GM18511 (cell line): ENCODE data around the gene KRIT1.
A peak's percentile ranks its signal among the peaks of the same experiment; 100 is the strongest.
"Not testable (repeated sequence)": the region's sequence is repeated elsewhere in the genome, so short reads cannot be mapped to it uniquely, and the experiment has no call there.

Experiments used
- ATAC-seq: cut with Tn5 transposase; IDR thresholded peaks from one replicate; pipeline ENCODE4 v1.9.1; 2021; ENCODE audit warnings: mild to moderate bottlenecking, moderate library complexity; ENCODE audit not compliant: unreplicated experiment

KRIT1 gene

DNA sequence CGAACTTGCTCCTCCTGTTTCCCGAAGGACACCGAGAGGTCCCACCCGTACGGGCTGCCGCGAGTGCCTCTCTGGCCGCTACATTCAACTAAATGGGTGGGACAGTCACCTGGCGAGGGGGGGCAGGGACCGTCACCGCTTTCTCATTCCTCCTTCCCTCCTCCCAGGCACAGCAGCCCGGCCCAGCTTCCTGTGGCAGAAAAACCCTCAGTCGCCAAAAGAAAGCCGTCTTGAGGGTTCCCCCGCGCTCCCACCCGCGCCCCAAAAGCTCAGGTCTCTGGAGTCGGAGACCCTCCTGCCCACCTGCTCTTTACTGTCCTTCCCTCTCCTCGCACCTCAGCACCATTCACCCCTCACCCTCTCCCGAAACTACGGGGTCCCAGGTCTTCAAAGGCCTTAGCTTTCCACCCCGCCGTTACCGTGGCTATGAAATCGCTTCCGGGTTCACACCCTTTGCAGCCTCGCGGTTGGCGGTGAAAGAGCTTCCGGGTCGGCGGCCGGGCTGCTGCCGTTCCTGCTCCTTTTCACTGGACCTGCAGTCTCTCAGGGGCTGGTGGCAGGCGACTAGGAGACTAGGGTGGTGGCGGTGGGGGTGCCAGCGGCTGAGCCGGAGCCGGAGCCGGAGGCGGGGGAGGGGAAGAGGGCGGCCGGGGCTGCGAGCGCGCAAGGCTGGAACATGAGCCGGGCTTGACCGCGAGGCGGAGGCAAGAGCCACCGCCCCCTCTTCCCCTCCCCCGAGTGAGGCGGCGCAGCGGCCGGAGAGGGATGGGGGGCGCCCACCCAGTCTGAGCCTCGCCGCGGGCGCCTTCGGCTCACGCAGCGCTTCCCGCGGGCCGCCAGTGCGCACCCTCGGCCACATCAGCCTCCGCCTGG, at the start of gene KRIT1, which contains the start of gene ANKIB1:
Gene KRIT1, minus strand, starts transcription at position 428 of the 873 bp plus-strand sequence. CDS start 3,779 bp downstream, outside the sequence.
Gene ANKIB1, plus strand, starts transcription at position 488 of the 873 bp plus-strand sequence. CDS start 49,005 bp downstream, outside the sequence.
- peak; percentile 84 for ATAC-seq

DNA sequence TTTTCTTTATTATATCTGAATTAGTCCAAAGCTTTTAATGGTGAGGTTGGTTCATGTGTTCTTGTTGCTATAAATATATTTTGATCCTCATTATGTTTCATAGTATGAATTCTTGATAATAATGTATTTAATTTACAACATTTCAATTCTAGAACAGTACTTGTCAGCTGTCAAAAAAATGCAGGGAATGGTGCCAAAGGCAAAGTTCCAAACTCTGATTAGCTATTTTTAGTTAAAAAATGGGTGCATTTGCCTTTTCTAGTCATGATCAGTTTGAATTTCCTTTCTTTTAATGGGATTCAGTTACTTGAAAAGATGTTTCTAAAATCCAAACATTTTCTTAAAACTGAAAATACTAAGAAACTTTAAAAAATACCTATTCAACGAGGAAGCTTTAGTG, 49.7 kb upstream of the KRIT1 start:
- ATAC-seq = no peak

DNA sequence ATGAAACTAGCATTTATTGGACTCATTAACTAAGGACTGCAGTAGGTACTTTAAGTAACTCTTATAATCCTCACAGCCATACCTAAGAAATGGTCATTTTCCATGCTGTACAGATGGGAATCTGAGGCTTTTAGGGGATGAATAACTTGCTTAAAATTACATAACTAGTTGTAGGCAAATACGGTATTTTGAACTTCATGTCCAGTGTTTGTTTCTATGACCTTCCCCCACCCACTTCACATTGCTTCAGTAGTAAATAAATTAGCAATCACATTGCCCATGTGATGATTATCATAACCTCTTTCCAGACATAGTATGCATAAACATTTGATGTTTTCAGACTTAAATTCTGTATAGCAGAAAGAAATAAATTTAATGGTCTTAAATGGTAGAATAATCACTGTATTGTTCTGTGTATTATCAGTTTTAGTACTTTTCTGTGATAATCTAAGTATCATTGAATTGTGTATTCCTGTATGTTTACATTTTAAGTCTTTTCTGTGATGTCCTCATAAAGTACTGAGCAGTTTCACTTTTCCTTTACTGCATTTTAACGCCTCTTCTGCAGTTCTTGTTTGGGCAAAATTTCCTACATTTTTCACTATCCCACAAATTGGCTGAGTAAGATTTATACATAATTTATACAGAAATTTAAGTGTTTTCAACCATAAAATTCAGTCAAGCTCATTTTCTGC, 48.3 kb upstream of the KRIT1 start:
- no peak for ATAC-seq

DNA sequence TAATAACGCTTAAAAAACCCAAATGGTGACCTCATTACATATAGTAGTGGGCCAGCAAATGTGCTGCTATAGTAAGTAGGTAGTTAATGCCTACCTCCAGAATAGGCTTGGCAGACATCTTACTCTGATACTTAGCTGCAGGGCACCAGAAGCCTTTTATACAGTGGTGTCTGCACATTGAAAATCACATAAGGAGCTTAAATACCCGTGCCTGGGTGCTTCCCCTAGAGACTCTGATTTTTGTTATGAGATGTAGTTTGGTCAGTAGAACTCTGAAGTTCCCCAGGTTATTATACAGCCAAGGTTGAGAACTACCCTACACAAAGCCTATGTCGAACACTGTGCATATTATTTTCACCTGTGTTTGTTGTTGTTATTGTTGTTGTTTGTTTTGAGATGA, 47.3 kb upstream of the KRIT1 start:
- ATAC-seq = no peak

DNA sequence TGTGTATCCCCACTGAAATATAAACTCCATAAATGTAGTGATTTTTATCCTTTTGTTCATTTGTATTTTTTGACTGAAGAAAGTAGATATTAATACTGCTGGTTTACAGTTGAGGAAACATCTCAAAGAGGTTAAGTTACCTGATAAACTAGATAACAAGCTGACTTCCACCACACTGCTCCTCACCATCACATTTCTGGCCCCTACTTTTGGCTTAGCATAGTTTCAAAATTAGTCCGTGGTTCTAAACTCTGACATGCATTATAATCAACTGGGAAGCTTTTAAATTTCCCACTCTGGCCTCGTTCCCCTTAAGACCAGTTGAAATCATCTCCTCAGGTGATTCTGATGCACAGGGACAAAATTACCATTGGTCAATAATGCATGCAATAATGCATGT, 43.6 kb upstream of the KRIT1 start:
- no peak for ATAC-seq

DNA sequence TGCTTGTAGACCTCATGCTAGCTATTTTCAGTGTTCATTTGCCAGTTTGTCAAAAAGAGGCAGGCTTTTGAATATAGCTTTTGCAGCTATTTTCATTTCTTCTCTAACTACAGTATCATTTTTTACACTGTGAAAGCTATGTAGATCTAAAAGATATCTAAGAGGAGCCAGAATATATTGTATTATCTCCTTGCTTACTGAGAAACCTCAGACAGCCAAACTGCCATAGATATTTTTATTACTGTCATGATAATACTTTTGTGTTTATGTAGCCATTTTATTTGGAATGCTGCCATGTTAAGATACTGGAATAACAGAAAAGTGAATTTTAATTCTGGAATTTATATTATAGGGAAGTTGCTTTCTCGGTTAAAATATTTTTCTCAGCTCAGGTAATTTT, 37.2 kb upstream of the KRIT1 start:
- ATAC-seq = no peak

DNA sequence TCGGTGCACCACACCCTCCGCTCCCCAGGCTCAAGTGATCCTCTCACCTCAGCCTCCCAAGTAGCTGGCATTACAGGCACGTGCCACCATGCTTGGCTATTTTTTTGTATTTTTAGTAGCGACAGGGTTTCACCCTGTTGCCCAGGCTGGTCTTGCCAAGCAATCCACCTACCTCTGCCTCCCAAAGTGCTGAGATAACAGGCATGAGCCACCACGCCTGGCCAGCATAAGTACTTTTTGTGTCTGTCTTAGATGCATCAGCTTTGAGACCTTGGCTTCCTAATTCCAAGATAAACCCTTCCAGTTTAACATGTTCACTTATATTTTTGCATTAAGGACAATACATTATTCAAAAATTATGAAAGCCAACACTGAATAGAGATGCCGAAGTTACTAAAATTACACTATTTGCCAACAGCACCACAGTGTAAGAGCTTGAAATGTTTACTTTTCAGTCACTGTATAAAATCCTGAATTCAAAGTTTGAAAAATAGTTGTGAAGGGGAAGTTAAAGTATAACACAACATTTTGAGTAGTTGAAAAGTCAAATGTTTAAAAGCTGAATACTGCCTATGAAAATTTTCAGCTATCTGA, 36.6 kb upstream of the KRIT1 start:
- ATAC-seq = no peak

DNA sequence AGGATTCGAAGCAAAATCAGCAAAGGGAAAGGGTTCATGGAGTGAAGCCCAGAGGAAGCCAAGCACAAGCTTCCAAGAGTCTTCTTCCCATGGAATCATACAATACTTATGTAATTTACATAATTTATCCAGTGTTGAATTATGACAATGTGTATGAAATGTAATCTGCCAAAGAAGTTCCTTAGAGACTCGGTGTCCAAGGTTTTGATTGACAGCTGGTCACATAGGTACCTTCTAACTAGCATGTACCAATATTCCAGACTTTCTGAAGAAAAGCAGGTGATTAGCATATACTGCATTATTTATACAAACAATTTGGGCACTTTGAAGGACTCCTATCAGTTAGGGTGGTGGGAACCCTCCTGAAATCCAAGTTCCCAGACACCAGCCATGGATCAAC, 35.3 kb upstream of the KRIT1 start:
- no peak for ATAC-seq

DNA sequence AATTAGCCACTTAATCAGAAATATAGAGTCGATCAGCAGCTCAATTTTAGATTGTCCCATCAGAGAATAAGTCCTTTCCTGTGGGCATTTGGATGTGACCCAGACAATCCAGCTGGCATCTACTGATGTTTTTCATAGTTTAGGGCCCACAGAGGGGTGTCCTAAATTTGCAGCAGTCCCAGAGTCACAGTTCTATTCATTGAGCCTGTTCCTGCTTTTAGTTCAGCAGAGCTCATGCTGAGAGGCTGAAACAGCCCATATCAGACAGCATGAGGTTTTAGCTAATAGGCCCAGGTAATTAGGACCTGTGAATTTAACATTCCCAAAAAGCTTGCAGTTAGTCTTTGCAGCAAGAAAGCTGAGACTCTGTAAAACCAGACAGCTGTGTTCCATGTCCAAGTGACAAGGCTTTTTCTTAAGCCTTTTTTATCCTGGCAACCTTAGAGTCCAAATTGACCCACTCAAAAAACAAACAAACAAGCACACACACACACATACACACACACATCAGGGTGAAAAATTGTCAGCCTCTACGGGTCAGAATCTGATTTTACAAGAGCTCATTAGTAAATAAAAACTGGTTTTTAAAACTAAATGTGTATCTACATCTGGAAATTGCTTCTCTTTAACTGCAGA, 33.8 kb upstream of the KRIT1 start:
- ATAC-seq = no peak

DNA sequence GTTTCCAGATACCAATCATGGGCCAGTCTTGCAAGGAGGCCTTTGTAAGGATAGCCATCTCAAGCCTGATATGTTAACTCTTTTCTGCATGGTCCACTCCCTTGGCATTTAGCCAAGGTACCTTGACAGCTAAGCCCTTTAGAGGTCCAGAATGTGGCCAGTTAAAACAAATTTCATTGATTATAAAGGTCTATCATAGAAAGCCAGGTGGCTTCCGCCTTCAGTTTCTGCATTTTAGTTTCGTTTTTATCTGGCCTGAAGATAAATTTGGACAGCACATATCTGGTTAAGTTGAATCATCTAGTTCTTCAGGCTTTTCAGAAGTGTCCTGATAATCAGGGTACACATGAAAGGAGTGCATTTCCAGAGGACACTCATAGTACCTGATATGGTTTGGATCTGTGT, 30.7 kb upstream of the KRIT1 start:
- peak; percentile 93 for ATAC-seq

DNA sequence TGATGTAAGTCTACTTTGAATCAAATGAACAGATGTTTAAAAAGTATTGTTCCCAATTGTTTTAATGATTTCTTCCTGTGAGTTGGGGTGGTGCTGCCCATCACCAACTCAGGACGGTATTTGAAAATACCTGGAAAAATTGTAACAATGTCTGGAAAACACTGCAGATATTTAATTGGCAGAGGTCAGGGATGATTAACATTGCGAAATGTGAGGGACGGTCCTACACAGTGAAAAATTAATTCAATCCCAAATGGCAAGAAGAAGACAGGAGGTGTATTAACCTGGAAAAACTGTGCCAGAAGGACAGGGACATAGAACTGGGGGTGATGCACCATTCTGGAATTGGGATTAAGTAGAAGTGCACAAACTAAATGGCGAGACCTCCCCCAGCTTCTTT, 29.6 kb upstream of the KRIT1 start:
- ATAC-seq = no peak

DNA sequence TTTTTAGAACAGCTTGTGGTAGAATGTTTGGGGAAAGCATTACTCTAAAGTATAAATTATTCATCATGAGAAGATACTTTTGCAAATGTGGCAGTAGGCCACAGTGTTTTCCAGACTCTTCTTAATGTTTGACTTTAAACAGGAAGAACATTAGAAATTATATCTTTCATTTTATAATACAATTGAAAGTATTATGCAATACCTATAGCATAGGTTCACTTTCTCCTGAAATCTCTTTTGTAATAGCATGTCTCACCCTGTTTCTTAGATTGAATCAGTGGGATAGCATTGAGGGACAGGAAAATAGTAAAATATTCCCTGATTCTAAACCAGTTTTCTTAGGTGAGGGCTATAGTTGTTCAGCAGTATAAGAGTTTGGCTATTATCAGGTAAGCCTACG, 23.2 kb upstream of the KRIT1 start:
- ATAC-seq = no peak

DNA sequence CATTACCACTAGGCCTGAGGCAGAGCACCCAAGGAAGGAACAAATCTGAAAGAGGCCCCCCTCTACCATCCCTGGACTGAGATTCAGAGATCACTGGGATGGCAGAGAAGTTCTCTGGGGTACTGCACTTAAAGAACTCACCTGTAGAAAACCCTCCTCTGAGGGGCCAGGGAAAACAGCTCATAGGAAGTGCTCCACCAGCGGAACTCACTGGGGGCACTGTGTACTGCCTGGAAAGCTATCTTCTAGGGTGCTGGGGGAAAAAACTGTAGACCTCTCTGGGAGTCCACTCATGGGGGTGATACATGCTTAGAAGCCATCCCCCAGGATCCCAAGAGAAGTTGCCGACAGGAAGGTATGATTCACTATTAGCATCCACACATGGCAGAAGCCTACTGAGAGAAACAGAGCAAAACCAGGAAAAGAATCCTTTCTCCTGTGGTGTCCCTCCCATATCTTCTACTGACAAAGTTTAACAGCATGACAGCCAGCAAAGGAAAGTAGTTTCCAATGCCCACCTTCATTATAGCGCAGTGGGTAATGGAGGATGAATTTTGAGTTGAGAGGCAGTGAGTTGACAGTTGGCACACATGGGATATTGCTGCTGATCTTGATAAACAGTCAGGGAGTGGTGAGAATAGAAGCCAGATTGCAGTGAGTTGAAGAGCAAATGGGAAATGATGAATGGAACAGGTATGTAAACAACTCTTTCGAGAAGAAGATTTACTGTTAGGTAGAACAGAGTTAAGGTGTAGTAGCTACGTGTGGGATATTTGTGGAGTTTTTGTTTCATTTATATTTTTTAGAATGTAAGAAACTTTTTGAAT, 20.9 kb upstream of the KRIT1 start:
- no peak for ATAC-seq

DNA sequence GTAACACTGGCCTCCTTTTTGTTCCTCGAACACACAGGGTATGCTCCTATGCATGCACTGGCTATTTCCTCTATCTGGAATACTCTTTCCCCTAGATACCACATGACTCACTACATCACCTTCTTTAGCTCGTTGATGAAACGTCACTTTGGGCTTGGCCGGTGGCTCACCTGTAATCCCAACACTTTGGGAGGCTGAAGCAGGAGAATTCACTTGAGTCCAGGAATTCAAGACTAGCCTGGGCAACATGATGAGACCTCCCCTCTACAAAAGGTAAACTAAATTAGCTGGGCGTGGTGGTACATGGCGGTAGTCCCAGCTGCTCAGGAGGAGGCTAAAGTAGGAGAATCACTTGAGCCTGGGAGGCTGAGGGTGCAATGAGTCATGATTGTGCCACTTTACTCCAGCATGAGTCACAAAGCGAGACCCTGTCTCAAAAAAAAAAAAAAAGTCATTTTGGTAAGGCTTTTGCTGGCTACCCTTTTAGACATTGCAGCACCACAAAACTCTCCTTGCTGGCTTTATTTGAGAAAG, 14.6 kb upstream of the KRIT1 start:
- ATAC-seq = no peak

DNA sequence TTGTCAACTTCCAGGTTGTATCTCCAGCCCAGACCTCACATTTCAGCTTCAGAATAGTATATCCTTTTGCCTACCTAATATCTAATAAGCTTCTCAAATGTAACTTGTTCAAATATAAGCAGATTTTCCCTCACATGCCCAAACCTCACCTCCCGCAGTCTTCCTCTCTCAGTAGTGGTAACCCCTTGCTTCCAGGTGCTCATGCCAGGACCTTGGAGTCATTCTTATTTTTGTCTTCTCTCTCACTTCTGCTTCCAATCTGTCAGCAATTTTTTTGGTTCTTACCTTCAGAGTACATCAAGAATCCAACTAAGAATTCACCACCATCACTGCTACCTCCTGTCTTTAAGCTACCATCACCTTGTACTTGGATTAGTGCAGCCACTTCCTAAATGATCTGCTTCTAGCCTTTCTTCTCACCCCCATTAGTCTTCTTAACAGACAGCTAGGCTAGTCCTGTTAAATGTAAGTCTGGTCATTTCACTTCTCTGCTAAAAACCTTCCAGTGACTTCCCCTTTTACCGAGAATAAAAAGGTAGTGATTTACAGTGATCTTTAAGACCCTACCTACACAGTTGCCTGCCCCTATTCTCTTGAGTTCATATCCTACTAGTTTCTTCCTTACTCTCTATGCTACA, 14.0 kb upstream of the KRIT1 start:
- ATAC-seq = no peak

DNA sequence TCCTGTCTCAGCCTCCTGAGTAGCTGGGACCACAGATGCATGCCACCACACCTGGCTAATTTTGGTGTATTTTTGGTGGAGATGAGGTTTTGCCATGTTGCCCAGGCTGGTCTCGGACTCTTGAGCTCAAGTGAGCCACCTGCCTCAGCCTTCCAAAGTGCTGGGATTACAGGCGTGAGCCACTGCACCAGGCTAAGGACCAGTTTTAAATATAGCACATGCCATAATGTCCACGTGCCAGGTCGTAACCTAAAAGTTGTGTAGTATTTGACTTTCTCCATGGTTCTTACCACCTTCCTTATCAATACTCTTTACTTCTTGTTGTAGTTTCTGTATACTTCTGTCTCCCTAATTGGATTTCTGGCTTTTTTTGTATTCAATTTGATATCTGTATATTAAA, 13.3 kb upstream of the KRIT1 start:
- ATAC-seq = no peak

DNA sequence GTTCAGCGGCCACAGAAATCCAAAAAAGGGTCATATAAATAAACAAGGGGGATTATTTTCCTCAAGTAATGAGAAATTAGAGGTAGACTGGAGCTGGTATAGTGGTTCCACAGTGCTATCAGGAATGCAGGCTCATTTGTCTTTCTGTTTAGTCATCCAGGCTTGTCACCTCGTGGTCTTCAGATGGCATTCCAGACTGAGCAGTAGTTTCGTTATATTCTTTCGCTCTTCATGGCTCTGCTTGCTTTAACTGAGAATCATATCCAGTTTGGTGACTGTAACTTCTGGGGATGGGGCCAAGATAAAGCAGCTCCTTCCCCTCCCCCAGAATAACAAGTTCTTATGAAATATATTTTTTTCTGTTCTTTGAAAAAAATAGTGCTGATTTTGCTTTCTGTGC, 9.6 kb upstream of the KRIT1 start:
- ATAC-seq = no peak

DNA sequence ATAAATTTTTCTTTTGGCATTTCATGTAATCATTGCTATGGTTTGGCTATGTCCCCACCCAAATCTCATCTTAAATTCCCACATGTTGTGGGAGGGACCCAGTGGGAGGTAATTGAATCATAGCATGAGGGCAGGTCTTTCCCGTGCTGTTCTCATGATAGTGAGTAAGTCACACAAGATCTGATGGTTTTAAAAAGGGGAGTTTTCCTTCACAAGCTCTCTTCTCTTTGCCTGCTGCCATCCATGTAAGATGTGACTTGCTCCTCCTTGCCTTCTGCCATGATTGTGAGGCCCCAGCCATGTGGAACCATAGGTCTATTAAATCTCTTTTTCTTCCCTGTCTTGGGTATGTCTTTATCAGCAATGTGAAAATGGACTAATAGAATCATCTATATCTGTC, 9.1 kb upstream of the KRIT1 start:
- not testable (repeated sequence) for ATAC-seq

DNA sequence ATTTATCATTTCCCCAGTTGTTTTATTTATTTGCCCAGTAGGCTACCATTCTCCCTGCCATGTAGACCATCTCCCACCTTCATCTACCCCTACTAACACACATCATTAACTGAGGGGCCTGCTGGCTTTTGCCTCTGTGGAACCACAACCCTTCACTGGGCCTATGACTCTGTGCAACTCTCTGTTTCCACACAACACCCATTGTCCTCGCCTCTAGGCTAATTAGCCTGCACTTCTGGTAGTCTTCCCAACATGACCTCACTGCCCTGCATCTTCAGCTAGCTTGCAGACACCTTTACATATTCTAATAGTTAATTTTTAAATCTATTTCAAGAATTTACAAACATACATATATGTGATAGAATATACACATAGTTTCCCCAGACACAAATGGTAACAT, 7.5 kb upstream of the KRIT1 start:
- no peak for ATAC-seq

DNA sequence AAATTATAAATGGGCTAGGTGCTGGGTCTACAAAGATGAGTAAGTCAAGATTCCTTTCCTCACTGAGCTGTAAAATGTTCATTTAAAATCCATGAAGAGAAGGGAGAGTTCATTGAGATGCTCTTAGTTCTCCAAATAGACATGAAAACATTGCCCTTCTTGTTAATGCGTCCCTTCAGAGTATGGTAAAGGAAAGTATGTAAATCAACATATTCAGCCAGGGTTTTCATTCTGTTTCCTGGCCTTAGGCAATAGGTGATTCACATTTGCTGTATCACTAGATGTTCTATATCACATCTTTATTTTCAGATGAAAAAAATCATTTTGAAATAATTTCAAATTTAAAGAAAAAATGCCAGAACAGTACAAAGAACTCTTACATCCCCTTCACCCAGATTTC, 5.5 kb upstream of the KRIT1 start:
- ATAC-seq = no peak
